GM21723 (cell line): ENCODE data around the gene DCLK1.
"Not testable (repeated sequence)": the region's sequence is repeated elsewhere in the genome, so short reads cannot be mapped to it uniquely, and the experiment has no call there.

Experiments used
- ATAC-seq: cut with Tn5 transposase; IDR thresholded peaks from one replicate; pipeline ENCODE4 v1.9.1; 2021; ENCODE audit warnings: mild to moderate bottlenecking, moderate library complexity; ENCODE audit not compliant: unreplicated experiment

DCLK1 gene

DNA sequence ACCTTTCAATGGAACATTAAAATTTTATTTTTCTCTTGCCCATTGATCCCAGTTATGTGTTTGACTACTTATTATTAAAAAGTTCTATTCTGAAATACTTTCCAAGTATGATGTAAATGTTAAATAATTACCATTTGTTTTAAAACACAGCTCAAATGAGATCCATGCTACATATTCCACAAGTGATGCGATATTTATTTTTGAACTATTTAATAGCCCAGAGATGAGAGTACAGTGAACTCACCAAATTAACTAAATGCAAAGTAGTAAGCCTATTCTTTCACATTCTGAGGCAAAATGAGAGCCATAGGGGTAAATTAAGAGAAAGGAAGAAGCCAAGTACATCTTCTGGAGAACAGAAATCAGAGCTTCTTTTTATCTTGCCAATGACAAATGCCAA lies 1.2 kb upstream of the DCLK1 start:
- ATAC-seq = no peak

DNA sequence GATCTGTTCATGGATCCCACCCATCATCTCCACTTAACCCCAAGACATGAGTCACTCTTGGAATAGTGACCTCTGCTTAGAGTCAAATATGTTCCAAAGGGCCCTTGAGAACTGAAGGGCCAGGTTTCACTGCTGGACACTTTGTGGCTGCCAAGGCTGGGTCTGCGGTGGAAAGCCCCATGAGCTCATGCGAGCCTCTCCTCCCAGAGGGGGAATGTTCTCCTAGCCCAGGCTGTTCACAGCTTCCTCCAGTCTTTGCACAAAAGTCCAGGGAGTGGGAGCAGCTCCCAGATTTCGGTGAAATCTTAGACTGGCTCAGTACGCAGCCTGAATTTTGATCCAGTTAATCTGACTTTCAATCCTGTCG lies 732 bp upstream of the DCLK1 start:
- no peak for ATAC-seq

DNA sequence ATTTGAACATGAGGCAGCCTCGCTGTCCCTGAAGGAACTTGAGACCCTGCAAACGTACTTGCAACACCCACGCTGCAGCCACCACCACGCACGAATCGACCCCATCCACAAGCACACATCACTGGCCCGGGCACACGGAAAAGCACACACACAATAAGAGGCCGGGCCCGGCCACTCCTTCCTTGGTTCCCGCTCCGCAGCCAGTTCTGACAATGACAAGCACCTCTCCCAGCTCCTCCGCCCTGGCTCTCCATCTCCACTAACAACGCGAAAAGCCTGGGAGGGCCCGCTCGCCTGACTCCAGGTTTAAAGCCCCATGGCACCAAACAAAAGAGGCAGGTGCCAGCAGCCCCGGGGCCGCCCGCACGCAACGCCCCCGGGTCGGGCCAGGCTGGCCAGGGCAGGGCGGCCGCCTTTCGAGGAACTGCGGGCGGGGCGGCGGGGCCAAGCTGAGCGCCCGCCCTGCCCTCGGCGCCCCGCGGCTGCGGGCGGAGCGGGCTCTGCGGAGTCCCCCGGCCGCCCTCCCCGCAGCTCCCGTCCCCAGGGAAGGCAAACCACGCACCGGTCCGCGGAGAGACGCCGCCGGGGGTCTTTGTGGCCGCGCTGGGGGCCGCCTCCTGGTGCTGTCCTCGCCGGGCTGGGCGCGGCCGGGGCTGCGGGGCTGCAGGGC lies 495 bp downstream of the DCLK1 start:
- no peak for ATAC-seq

DNA sequence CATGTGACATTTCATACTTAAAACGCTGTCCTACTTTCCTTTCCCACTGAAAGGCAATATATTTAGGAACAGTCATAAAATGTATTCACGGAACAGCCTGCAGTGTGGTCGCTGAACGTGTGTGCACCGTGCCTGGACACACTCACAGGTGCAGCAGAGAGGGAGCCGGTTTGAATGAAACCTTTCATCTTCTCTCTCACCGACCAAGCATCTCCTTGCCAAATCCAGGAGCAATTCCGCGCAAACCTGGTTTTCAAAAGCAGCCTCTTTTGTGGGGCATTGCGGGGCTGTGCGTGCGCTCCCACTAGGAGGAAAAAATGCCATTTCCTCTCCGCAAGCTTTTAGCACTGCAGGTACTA lies 1.0 kb downstream of the DCLK1 start:
- ATAC-seq = no peak

DNA sequence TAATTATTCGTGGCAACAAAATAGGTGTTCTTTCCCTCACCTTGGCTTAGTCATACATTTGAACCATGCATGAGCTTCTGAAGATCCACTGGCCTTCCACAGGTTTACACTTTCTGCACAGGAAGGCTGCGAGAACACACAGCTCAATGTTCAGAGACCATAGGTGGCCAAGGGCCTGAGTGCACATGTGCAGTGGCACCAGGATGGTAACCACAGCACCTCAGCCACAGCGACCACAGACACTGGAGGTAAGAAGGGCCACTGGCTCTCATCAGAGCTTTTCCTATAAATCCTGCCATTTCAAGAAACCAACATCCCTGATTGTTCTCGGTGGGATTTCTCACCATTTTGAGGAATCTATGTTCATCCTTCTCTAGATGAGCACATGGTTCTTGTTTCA lies 1.6 kb downstream of the DCLK1 start:
- ATAC-seq = no peak

DNA sequence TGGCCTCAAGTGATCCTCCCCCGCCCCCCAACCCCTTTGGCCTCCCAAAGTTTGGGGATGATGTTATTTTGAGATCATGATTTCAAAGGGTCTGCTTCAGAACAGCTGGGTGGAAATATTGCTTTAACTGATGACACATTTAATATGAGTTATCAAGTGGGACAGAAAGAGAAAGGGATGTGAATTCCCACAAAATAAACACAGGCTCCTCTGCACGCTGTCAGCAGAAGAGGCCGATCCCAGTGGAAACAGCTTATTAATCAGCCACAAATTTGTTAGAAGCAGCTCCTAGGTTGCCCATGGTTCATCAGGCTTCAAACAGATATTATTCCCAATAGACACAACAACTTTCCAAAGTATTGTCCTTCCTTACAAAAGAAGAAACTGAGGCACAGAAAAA lies 4.7 kb downstream of the DCLK1 start:
- no peak for ATAC-seq

DNA sequence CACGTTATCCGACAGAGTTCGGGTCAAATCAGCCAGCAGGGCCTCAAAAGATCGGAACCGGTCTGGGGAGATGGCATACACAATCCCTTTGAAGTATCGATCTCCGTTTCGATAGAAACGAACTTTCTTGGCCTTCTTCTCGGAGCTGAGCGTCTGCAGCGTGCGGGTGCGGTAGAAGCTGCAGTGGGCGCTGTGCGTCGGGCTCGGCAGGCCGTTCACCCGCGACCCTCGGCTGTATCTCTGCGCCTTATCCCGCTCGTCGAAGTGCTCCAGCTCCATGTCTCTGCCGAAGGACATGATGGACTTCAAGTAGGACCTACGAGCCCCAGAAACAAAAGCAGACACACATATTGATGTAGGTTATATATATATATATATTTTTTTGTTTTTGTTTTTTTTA lies 5.3 kb downstream of the DCLK1 start:
- no peak for ATAC-seq

DNA sequence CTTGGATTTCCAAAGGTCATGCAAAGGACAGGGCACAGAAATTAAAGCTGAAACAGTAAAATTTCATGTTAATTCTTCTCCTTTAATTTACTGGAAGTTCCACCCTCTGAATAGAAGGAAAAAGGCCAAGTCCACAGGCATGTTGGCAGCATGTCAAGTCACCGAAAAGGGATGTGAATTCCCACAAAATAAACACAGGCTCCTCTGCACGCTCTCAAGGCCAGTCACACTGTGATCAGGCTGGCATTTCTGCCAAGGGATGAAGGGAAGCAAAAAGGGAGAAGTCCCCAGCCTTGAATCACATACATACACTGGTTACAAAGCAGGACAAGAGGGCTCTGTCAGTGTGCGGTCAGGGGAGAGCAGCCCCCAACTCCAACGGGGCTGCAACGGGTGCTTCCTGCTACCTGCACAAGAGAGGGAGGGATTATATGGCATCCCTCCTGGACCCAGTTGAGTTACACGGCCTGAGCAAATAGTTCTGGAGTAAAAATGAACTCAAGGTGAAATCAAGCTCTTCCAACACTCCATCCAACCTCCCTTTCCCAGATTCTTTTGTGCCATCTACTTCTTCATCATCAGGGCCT lies 6.9 kb downstream of the DCLK1 start:
- ATAC-seq = no peak

DNA sequence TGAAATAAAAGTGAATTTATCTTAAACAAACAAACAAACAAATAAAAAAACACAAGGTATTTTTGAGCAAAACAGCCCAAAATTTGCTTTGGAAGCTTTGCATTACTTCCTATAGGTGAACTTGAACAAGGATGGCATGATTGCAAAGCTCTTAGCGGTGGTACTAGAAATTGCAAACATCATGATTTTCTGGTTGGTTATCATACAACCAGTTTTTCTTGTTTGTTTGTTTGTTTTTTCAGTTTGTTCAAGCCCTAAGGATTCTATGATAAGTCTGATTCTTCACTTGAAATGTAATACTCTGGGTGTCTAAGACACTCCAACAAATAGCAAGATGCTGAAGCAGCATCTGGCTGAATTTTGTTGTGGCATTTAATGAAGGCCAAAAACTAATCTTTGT lies 15.9 kb downstream of the DCLK1 start:
- ATAC-seq = no peak

DNA sequence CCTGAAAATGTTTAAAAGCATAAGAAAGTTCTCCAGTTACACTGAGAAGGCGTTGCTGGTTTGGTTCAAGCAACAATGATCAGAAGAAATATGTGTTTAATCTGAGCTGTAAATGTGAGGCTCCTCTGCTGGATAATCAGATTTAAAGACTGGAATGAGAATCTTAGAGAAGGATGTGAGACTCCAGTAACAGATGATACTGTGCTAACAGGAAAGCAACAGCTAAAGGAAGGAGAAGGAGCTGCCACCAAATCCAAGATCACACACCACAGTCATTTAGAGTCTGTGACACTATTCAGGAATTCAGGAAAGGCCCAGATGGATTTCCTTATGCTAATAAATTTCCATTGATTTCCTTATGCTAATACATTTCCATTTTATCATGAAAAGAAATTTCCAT lies 16.9 kb downstream of the DCLK1 start:
- no peak for ATAC-seq

DNA sequence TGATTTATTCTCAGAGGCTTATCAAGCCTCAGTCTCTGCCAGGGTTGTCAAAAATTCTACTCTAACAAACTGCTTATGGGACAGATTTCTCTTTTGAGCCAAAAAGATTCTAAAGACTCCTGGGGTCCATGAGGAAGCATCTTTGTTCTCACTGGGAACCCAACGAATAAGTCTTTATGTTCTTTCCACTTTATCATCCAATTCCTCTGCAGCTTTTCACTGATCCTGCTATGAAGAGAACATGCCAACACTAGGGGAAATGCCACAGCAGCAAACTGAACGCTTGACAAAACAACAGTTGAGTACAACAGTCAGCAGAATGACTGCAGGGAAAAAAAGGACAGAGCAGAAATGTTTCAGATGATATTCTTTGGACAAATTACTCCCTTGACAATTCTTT lies 22.2 kb downstream of the DCLK1 start:
- no peak for ATAC-seq

DNA sequence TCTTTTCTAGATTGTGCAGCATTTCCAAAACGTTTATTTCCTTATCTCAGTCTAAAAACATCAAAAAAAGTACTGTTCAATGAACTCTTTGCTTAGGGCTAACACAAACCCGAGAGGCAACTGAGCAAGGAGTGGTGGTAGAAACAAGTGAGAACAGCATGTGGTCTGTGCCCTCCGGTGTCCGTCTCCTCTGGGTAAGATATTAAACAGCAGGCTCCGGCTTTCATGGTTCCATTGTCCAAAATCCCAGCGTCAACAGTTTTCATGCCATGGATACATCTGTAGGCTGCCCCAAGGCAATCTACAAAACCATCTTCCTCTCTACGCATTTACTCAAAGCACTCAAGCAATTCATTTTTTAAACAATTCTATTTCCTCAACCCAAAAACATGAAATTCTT lies 22.8 kb downstream of the DCLK1 start:
- ATAC-seq = no peak

DNA sequence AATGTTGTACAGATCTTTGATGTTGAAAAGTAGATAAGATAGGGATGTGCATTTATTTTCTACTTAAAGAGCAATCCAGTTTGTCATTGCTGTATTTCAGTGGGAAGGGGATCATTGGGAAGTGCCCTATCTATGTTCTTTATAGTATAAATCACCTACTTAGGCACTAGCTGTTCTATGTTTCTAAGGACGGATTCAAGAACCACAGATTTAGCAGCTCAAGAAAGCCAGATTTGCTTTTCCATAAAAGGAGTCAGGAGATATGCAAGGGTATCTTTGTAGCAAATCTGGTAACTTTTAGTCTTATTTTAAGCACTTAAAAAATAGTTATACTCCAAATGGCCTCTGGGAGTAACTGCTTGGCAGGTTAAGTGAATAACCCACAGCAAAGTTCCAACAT lies 23.7 kb downstream of the DCLK1 start:
- ATAC-seq = no peak

DNA sequence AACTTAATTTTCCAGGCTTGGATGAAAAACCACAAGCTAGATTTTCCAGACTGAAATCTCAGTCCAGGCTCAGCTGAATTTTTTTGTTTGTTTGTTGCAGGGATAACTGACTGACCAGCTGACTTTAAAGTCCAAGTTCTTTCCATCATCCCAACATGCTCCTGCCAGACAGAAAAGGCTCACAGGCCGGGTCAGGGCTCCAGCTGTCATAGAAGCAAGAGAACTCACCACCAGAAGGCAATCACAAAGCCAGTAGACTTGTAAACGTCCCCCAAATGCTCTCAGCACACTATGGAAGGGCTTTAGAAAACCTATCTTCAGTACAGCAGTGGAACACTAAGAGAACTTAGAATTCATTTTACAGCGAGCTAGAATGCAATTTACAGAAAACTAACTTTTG lies 25.5 kb downstream of the DCLK1 start:
- ATAC-seq = no peak

DNA sequence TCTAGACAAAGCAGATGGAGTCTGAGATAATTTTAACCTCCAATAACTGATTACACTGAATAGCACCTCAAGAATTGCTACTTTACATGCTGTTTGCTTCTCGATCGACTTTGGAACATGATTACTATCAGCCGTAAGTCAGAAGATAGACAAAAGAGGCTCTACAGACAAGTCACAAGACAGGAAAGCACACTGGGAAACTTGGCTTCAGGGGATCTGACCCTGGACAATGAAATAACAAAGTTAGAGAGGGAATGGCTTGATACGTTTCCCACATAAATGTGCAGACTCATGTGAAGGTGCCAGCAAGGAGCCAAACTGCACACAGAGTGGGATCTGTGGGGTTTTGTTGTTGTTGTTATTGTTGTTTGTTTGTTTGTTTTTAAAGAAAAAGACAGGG lies 28.5 kb downstream of the DCLK1 start:
- no peak for ATAC-seq

DNA sequence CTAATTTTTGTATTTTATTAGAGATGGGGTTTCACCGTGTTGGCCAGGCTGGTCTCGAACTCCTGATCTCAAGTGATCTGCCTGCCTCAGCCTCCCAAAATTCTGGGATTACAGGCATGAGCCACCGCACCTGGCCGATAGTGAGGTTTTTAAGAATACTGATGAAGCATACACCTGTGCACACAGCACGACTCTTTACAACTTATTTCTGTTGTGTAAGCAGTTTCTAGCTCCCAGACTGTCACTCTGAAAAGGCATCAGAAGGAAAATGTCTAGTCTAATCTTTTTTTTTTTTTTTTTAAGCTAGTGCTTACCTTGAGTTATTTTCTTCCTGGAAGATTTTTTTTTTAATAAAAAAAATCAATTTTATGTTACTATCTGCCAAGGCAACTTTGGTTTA lies 29.3 kb downstream of the DCLK1 start:
- not testable (repeated sequence) for ATAC-seq

DNA sequence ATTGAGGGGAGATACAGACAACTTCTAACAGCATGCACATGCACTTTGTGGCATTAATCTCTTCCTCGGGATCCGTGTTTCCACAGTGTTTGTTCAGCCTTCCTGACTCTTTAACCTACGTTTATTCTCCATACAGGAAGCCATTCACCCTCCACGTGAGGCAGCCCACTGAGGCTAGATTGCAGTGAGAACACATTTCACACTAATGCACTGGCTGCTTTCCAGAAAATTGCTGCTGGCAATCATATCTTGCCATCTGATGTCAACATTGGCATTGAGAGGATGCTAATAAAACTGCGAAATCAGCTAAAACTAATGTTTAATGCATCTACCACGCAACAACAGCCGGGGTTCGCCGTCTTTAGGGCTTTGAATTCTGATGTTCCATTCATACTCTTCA lies 30.0 kb downstream of the DCLK1 start:
- no peak for ATAC-seq

DNA sequence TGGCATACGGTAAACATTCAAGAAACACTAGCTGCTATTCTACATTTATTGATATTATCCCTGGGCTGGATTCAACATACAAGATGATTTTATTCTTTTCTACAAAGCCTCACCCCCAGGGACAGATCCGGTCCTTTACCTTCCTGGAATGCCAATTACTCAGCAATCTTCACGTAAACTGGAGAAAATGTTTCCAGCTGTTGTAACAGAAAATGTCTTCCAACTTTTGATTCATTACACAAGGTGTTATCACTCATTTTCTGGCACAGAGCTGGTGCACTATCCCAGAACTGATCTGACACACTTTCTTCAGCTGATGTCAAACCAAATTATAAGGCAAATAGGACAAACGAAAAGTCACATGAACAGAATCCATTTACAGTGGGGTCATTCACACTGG lies 33.1 kb downstream of the DCLK1 start:
- ATAC-seq = no peak

DNA sequence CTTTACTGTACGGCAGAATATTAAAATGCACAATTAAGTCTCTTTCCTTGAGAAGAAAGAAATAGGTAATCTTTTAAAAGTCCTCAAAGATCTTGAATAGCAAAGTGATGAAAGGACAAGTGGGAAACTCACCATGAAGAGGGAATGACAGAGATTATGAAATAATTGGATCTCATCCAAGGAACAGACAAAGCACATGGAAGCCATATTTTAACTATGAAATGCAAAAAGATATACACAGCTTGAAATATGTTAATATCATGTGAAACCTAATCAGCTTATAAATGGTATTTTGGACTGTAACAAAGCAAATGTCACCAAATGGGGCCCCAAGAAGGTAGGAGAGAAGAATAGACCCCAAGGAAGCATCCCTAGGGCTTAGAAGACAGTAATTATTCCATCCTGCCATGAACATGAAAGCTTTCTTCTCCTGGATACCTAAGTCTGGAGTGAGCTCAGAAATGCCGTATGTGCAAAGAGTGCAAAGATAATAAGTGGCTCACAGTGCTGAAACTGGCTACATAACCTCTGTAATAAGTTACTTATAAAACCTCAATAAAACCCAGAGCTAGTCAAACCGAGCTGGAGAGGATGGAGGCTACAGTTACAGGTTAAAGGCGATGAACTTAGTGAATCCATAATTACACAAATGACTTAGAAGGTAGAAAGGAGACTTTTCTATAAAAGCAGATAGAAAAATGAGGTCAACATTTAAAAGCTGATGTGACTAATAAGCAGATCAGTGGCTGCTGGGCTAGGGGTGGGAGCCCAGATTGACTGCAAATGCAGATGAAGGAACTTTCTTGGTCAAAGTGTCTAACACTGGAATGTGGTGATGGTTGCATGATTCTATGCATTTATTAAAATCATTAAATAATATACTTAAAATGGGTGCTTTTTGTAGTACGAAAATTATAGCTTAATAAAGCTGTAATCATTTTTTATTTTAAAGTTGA lies 34.4 kb downstream of the DCLK1 start:
- no peak for ATAC-seq

DNA sequence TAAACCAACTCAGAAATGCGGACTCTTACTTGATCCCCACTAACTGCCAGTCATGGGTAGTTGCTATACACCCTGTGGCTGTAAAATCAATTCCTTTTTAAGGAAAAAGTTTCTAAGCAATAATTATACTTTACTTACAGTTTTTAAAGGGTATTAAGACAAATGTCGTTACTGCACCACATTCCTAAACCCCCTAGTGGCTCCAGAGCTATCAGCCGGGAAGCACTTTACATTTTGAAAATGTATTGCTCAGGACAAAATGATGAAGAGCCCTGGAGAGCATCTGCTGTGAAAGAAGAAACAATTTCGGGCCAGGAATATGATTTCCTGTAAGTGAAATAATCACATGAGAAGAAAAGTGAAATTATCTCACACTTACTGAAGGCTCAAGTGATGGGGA lies 36.7 kb downstream of the DCLK1 start:
- no peak for ATAC-seq

DNA sequence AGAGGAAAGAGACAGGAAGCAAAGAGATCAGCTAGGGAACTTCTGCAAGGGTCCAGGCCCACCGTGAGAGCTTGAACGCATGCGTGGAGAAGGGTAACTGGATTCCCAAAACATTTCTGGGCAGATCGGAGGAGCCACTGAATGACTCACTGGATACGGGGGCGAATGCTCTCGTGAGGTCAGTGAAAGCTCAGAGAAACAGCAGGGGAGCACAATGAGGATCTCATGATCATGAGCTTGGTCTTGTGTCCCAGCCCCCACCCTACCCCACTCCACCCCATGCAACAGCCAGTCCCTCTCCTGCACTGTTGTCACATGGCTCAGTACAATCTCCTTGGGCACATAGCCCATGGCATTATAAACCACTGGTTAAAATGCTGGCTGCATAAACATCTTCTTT lies 40.6 kb downstream of the DCLK1 start:
- no peak for ATAC-seq

DNA sequence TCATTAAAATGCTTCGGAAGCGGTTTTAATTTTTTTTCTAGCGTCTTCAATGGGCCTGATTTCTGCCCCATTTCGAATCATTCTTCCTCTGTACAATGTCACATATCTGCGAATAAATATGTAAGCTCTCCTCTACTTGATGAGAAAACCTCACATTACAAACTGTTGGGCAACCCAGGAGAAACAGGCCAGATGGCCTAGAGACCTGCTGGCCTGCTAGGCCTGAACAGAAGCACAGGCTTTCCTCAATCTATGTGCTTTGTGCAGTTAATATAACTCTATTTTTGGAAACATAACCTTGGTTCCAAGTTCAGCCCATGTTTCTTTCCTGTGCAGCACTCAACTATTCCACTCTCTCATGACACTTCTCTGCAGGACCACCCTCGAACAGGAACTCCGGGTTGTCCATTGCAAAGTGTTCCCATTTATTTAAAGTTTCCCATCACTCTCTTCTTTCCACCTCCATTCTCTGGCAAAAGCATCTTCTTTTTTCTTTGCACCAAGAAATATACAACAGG lies 42.0 kb downstream of the DCLK1 start:
- ATAC-seq = no peak
